ENCODE data around the gene ADRB1.

Gene ADRB1
- total RNA-seq, result 0.44 to 0.51 reads per million in 2 donors

DNA sequence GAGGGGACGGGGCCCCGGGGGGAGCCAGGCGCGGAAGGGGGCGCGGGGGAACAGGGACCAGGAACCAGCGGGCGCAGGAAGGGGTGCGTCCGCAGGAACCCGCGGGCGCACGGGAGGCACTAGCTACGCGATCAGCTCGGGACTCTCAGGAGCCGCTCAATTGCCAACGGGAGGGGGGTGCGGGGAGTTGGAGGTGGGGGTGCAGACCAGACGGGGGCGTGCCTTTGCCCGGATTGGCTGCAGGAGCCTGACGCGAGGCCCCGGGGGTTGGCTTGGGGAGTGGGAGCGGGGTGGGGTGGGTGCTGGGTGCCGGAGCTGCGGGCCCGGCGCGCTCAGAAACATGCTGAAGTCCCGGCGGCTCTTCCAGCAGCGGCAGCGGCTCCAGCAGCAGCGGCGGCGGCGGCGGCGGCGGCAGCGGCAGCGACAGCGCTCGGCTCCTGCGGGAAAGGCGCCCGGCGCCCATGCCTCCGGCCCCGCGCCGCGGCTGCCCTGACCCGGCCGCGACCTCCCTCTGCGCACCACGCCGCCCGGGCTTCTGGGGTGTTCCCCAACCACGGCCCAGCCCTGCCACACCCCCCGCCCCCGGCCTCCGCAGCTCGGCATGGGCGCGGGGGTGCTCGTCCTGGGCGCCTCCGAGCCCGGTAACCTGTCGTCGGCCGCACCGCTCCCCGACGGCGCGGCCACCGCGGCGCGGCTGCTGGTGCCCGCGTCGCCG, at the start of gene ADRB1:
TSS of gene ADRB1 (plus strand) at position 335 of the 715 bp plus-strand sequence. CDS start at position 602, 267 bp downstream.
- peak; percentile 29 for DNase-seq

DNA sequence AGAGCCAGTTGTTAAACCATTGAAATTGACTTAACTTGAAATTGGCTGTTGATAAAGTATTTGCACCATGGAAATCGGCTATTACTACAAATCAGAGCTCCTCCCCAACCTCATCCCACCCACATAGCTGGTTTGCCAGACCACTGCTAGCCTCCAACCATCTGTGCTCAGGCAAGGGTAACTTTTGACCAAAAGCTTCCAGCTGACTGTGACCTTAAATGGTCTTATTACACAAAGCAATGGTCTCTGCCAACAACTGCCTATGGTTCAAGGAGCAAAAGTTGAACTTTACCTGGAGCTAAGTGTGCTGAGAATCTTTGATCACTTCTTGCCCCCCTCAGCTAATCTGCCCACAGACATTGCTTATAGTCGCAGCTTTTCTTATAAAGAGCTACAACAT, 48.5 kb upstream of the ADRB1 start:
- no peak for DNase-seq

DNA sequence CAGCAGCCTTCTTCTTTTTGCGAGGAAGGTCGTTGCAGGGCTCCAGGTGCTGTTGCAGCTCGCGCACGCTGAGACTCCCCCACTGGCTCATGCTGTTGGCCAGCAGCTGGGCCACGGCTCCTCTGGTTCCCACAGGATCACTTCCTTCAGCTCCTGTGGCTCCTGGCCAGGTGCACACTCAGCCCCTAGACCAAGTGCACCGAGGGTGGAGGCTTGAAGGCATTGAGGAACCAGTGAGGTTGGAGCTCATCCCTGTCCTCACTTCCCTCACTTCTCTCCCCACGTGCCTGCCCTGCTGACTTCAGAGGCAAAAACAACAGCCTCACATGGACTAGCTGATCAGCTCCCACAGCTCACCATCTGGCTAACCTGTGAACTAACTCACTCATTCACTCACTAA, 46.2 kb upstream of the ADRB1 start:
- DNase-seq, result no peak

DNA sequence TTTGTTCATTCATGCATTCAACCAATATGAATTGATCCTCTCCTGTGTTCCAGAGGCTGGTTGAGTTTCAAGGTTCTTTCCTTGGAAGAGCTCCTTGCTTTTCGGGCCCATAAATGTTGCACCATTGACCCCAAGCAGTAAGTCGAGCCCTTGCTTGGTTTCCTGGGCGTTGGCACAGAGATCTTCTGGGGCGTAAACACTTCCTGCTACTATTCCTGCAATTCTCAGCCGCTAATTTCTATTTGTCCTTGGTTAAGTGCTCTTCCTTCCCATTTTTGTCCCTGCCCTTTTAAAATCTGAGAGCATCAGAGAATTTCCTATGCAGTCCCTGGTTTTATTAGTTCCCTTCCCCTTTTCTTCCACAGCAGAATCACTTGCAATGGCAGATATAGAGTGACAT, 44.1 kb upstream of the ADRB1 start:
- DNase-seq, result no peak

DNA sequence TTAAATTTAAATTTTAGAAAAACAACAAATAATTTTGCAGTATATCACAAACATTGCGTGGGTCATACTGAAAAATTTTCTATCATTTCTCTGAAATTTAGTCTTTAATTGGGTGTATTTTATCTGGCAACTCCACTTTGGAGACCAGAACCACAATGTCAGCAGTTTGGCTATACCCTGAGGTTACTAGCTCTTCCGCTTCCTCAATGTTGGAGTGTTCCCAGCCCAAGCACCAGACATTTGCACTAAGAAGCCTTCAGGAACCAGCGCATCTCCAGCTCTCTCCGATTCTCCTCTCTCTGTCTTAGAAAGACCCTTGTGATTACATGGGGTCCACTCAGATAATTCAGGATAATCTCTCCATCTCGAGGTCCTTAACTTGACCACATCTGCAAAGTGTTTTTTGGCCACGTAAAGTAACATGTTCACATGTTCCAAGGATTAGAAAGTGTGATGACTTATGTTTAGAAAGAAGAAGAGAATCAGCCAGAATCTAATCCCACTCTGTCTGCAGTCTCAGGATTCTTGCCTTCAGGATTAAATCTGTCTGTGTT, 43.1 kb upstream of the ADRB1 start:
- no peak for DNase-seq

DNA sequence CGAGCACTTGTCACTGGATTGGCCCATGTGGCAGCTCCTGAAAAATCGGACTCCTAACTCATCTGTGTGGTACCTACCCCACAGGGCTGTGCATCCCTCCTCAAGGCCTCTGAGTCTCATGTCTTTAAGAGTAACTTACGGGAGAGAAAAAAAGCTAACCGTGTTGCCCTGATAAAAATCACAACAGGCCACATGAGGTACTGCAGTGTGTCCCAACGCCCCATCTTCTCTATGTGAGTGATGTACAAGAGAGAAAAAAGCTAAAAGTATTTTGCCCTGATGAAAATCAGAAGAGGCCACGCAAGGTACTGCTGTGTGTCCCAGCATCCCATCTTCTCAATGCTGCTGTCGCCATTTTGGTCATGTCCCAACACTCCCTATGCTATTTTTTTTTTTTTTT, 41.2 kb upstream of the ADRB1 start:
- DNase-seq, result no peak

DNA sequence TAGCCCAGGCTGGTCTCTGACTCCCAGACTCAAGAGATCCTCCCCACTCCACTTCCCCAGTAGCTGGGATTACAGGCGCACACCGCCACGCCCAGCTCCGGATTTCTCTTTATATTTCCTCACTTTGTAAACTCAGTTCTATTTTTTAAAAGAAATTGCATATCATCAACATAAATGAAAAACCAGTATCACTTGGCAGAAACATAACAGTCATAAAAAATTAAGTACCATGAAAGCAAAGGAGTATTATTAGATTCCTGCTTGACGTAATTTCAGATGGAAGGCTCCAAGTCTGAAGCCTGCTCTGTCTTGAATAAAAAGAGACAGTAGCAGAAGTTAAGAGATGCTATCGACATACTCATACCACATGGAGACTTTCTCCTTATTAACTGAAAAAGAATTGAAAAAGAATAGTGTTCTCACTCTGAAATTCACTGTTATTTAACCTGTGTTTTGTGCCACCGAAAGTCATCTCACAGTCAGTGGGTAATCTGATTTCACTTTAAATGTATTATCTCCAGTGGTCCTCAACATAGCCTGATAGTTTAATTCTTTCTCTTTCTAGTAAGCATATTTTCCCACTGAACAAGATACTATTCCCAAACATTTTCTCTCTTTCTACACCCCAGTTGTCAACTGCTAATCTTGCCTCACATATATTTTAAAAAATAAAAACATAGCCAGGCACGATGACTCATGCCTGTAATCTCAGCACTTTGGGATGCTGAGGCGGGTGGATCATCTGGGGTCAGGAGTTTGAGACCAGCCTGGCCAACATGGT, 40.3 kb upstream of the ADRB1 start:
- no peak for DNase-seq

DNA sequence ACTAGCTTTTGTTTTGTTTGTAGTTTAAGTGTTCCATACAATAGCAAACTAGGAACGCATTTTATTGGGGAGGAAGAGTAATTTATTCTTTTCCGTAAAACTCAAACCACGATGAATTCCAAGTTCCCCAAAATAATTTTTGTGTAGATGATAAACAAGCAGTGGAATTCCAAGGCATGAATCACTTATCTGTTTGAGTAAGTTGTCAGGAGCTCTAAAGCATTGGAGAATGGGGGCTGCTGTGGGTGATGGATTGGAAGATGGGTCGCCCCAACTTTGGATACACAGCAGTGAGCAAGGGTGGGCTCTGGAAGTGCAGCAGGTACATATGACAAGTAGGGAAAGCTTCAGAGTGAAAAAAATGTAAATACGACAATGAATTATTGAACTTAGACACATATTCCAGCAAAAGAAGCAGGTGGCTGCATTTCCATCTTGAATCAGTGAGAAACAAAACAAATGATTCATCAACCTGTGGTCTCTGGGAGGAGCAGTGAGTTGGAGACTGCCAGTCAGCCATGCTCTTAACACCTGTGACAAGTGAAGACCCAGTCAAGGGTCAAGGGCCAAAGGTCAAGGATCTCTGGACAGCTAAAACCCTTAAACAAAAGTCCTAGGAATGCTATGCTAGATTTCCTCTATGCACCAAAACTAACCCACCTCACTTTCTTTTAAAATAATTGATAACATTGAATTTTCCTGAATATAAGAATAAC, 34.2 kb upstream of the ADRB1 start:
- no peak for DNase-seq

DNA sequence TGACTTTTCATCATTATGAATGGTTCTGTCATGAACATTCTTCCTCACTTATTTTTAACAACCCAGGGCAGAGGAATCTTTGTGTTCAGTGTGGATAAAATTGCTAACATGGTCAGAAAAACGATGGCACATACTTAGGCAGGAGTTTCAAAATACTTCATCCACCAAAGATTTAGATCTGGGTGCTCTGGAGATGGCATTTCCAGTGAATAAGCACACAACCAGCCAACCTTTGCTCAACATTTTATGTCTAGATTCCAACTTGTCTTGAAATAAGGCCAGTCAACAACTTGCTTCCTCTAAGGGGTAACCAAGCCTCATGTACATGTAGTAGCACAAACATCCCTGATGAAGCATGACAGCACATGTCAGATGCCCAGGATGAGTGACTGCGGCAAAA, 33.4 kb upstream of the ADRB1 start:
- DNase-seq, result no peak

DNA sequence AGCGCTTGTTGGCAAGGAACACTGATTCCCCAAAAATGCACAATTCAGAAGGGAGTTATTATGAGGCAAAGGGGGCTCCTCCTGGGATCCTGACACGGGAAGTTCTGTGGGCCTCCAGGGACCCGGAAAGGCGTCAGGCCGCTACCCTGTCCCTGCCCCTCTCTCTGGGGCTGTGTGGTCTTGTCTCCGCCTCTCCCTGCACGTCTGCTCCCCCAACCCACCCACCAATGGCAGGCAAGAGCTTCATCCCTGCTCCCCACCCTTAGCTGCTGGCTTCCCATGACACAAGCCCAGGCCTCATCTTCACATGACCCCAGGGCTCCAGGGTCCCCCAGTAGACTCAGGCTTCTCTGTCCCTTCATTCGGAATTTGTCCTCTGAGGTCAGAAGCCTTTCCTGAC, 31.0 kb upstream of the ADRB1 start:
- no peak for DNase-seq

DNA sequence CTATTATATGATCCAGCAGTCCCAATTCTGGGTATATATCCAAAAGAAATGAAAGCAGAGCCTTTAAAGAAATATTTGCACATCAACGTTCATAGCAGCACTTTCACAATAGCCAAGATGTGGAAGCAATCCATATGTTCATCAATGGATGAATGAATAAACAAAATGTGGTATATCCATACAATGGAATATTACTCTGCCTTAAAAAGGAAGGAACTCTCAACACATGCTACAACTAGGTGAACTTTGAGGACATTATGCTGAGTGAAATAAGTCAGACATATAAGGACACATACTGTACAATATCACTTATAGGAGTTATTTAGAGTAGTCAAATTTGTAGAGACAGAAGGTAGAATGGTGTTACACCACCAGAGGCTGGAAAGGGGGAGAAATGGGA, 28.0 kb upstream of the ADRB1 start:
- no peak for DNase-seq

DNA sequence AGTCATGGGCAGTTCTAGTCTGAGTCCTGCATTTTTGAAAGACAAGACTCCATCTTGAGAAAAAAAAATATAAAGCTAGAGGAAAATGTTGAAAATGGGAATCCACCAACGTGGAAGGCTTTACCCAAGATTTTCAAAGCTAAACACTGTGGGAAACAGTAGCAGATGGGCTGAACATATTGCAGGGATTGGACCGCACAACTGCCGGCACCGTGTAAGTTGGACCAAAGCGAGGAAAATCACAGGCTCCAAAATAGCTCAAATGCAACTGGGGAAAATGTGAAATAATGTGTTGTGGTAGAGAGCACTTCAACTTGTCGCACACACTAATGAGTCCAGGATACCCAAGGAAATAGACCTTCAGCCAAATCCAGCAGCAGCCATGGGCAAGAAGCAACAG, 26.4 kb upstream of the ADRB1 start:
- no peak for DNase-seq

DNA sequence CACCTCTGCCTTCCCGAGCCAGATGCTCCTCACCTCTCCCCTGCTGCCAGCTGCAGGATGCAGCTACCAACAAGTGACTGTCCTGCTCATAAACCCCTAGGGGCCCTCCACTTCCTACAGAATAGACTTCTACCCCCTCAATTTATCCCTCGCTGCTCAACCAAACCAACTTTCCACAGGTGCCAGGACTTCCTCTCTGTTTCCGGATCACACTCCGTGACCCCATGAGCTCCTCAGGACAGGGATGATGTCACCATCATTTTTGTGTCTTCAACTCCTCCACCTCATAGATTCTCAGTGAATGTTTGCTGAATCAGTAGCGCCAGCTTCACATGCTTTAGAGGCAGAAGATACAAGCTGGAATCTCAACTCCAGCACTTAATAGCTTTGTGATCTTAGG, 25.8 kb upstream of the ADRB1 start:
- DNase-seq, result no peak

DNA sequence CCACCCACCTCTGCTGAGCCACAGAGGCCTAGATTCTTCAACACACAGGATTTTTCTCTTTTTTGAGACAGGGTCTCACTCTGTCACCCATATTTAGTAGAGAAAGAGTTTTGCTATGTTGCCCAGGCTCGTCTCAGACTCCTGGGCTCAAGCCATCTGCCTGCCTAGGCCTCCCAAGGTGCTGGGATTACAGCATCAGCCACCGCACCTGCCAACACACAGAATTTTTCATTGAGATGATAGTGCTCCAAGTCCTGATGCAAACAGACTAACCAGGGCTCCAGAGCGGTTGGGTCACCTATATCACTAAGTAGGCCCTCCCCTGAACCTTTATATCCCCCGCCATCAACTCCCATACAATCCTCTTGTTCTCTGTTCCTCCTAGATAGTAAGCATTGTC, 24.4 kb upstream of the ADRB1 start:
- no peak for DNase-seq

DNA sequence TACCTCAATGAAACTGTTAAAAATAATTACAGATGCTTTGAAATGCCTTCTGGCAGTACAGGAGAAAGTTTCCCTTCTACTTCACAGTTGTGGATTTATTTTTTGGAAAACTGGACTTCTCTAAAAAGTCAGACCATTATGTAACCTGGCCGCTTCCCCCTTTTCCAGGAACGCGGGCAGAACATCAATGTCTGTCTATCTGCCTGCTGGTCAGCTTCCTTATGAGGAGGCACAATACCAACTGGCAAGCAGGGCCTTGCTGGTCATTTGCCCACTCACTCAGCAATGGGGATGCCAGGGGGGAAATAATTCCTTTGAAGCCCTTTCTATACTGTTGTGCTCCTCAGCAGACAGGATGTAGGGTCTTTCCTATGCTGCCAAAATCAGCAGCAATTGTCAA, 22.5 kb upstream of the ADRB1 start:
- DNase-seq, result no peak

DNA sequence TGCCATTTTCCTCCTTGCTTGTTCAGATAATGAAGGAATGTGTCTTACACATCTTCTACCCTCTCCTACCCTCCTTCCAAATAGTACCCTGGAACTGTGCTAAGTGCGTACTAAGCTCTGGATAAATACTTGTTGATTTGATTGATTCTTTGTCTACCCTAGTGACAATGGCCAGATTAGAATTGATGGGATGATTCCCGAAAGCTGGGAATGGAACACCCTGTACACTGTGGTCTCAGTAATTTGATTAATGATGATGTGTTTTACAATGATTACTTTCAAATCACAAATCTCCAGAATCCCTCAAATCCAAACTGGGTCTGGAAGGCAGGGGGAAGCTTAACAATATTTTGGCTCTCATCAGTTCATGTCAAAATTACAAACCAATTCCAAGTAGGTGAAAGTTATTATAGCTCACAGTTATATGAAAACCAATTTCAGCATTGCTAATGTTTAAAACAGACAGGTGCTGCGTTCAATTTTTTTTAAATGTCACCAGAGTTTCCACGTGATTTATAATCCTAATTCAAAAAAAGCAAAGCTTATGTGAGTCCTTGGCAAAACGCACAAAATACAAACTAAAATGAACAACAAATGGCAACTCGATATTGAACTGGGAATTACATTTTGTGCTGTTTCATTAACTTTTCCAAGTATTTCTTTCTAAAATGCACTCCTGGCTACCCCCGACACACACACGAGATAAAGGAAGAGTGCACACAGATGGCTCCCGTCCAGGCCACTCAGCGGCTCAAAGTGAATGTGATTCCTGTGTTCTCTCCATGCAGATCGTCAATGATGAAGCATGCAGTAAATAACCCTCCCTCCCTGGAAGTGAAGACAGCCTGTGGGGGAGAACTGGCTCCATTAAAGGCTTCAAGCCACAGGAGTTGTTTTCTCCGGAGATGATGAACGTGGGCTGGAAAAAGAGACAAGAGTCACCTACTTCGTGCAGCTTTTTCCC, 21.7 kb upstream of the ADRB1 start:
- no peak for DNase-seq

DNA sequence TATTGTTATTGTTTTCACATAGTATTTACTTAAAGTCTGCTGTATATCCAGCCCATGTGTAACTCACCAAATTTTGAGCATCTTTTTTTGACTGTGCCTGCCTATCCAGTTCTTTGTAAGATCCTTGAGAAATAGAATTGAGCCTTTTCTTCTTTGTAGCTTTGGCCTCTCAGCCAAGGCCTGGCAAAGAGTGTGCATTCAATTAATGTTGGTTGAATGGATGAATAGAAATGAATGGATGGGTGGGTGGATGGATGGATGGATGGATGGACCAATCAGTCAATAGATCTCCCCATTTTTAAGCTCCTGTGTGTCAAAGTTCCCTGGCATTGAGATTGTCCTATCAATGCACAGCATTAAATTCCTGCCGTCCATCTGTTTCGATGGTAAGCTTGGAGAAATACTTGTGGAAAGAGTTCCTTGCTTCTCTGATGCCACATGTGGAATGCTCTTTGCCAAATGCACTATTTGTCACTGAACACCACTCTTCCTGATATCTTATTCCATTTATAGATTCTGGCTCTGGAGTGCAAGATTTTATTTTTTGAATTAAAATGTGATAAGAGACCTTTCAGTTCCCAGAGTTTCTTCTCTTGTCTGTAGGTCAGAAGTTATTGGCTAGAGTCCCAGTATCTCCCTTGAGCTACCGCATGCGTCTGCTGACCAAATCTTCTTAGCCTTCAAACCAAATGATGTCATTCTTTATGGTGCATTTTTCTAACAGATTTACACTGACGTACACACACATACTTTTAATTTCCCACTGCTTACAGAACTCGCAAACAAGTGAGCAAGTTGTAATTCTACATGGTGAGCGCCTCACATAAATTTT, 20.7 kb upstream of the ADRB1 start:
- DNase-seq, result no peak

DNA sequence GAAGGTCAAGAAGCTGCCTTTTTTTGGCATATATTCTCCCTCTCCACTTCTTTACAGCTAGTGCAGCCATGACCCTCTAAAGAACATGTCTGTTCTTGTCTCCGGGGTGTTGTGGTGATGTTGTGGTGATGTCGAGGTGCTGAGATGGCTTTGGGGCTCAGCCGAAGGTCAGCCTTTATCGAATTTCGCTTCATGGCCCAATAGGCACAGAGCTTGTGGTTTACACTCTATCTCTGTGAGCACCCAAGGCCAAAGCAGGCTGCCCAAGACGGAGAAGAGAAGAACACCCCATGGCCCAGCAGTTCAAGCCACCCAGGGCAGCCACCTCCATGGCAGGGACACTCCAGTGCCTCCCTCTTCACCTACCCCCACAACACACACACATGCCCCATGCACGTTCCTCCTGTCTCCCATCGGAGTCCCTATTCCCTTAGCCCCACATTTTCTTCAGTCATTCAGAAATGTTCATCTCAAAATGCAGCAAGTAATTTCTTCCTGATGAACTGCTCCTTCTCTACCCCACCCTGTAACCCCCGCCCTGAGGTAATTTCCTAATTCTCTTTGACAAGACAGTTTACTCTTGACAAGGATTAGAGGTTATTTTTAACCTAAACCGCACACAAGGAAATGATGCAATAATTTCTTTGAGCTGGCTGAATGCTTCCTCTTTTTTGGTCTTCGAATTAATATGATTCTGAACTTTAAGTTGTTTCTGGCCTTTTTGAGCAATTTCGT, 18.6 kb upstream of the ADRB1 start:
- DNase-seq, result no peak

DNA sequence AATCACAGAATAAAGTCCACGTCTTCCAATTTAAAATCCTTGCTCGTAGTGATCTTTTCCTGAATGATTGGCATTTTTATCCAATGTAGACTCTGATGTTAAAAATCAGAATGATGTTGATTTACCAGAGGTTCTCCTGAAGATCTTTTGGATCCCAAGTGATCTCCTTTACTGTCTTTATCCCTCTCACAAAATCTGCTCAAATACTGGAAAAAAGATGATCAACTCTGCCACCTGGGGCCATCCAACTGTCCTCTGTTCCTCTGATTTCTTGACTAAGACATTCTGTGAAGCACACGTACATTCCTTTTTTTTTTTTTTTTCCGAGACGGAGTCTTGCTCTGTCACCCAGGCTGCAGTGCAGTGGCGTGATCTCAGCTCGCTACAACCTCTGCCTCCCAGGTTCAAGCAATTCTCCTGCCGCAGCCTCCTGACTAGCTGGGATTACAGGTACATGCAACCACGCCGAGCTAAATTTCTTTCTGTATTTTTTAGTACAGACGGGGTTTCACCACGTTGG, 18.0 kb upstream of the ADRB1 start:
- no peak for DNase-seq

Measured in activated gamma-delta T cell (primary cell).